ENCODE results near the gene UBE2E1.

UBE2E1 gene

DNA sequence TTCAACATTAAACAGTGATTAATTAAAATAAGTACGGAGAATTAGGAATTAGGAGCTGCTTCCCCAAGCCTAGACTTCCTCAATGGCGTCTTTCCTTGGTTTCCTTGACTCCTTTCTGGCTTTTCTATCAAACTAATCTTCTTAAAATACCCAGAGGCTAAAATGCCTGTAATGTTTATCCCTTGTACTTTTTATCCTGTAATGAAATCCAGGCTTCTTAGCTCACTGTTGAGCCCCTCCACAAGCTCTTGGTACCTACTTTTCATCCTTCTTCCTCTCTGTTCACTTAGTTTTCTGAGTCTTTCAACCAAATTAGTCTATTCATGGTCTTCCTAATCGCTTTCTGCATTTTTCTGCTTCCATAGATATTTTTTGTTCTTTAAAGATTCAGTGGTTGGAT is 6.9 kb upstream of the UBE2E1 start:
- Histone ChIP-seq H2AFZ (ENCODE audit: low read length) (no peak overlapping the region), H3K27me3 (ENCODE audit: insufficient read depth, low read length, poor library complexity, severe bottlenecking) (no peaks in the 10 kb centered on the region), H4K20me1 (ENCODE audit: insufficient read depth, low read length, poor library complexity, severe bottlenecking) (no peaks in the 10 kb centered on the region), H3K79me2 (ENCODE audit: insufficient read depth, low read length) (no peaks in the 10 kb centered on the region), H3K4me3 (ENCODE audit: low read length, poor library complexity, severe bottlenecking) (no peak overlapping the region), H3K9me3 (ENCODE audit: insufficient read depth, low read depth, low read length) (no peaks in the 10 kb centered on the region), H3K9ac (ENCODE audit: low read depth, low read length, poor library complexity, severe bottlenecking) (no peak overlapping the region), H3K9me2 (replicated peaks; ENCODE audit: low read depth, low read length) (no peaks in the 10 kb centered on the region), H3F3A (ENCODE audit: low read depth) (no peaks in the 10 kb centered on the region), H3K36me3 (ENCODE audit: insufficient read depth, low read length) (no peaks in the 10 kb centered on the region), H3K4me2 (ENCODE audit: low read depth, low read length, poor library complexity, severe bottlenecking) (no peak overlapping the region), H3K4me1 (ENCODE audit: insufficient read depth, low read length, poor library complexity, severe bottlenecking) (peaks cover 6% of the 10 kb centered on the region)
- TF ChIP-seq, protein P1, sequence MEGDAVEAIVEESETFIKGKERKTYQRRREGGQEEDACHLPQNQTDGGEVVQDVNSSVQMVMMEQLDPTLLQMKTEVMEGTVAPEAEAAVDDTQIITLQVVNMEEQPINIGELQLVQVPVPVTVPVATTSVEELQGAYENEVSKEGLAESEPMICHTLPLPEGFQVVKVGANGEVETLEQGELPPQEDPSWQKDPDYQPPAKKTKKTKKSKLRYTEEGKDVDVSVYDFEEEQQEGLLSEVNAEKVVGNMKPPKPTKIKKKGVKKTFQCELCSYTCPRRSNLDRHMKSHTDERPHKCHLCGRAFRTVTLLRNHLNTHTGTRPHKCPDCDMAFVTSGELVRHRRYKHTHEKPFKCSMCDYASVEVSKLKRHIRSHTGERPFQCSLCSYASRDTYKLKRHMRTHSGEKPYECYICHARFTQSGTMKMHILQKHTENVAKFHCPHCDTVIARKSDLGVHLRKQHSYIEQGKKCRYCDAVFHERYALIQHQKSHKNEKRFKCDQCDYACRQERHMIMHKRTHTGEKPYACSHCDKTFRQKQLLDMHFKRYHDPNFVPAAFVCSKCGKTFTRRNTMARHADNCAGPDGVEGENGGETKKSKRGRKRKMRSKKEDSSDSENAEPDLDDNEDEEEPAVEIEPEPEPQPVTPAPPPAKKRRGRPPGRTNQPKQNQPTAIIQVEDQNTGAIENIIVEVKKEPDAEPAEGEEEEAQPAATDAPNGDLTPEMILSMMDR (conservative IDR thresholded peaks at IDR 0.05; ENCODE audit: low read length): no peak
- no peak for TF ChIP-seq EZH2phosphoT487 (IDR thresholded peaks at IDR 0.05; ENCODE audit: borderline replicate concordance)

DNA sequence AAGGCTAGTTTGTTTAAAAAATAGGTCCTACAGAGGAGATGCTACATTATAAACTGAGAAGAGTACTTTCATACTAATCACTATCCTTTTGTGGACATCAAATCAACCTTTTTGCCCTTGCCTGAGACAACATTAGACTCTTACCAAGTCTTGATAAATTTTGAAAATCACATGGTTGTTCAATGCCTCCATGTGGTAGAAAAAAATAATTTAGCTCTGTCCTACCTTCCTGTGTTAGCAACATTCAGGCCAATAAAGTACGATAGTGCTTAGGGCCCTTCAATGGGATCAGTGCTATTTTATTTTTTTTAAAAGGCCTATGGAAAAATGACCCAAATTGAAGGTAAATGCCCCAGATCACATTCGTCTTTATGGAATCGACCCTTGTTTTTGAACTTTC is 5.0 kb upstream of the UBE2E1 start:
- no peaks in the 10 kb centered on the region for H4K20me1 ChIP-seq (ENCODE audit: insufficient read depth, low read length, poor library complexity, severe bottlenecking)
- H3K36me3 ChIP-seq (ENCODE audit: insufficient read depth, low read length): no peaks in the 10 kb centered on the region
- no peaks in the 10 kb centered on the region for H3K9me3 ChIP-seq (ENCODE audit: insufficient read depth, low read depth, low read length)
- H3K9me2 ChIP-seq (replicated peaks; ENCODE audit: low read depth, low read length): no peaks in the 10 kb centered on the region
- no peaks in the 10 kb centered on the region for H3K79me2 ChIP-seq (ENCODE audit: insufficient read depth, low read length)
- no peaks in the 10 kb centered on the region for H3K27me3 ChIP-seq (ENCODE audit: insufficient read depth, low read length, poor library complexity, severe bottlenecking)
- H3K4me1 ChIP-seq (ENCODE audit: insufficient read depth, low read length, poor library complexity, severe bottlenecking): peaks cover 11% of the 10 kb centered on the region
- no peak overlapping the region for H3K4me2 ChIP-seq (ENCODE audit: low read depth, low read length, poor library complexity, severe bottlenecking)
- H2AFZ ChIP-seq (ENCODE audit: low read length): no peak overlapping the region
- no peak overlapping the region for H3K9ac ChIP-seq (ENCODE audit: low read depth, low read length, poor library complexity, severe bottlenecking)
- TF ChIP-seq EZH2phosphoT487 (IDR thresholded peaks at IDR 0.05; ENCODE audit: borderline replicate concordance): no peak
- TF ChIP-seq, protein P1 (conservative IDR thresholded peaks at IDR 0.05; ENCODE audit: low read length): peak; percentile 60
- no peaks in the 10 kb centered on the region; the same call in 1 of the 2 replicates for H3F3A ChIP-seq (ENCODE audit: low read depth)
- H3K4me3 ChIP-seq (ENCODE audit: low read length, poor library complexity, severe bottlenecking): no peak overlapping the region

DNA sequence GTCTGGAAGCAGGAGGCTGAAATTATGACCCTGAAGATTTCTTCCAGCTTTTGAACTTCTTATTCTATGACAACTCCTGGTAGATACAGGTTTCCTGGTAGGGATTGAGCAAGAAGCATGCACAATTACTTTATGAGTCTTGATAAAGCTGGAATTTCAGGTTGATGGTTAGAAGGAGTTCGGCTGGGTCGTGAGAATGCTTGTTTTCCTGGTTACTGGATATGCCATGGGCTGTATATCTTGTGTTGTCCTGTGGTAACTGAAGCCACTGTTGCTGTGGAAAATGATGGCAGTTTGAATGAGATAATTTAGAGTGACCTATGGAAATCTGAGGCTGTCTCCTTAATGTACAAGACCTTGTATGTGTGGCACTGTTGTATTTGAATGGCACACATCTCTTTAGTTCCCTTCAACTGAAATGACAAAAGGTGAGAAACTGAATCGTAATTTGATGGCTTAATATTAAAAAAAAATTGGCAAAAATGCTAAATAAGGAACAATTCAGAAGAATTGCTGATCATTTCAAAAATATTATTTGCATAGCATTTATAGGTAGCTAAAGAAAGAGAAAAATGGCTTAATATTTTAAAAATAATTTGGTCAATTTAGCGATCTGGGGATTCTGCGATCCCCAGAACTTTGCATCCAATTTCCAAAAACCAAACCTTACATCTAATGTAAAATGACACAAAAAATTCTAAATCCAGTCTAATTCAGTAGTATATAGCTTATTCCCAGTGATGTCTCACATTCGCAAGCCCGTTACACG is 1.1 kb upstream of the UBE2E1 start:
- H3K9me2 ChIP-seq (replicated peaks; ENCODE audit: low read depth, low read length): no peaks in the 10 kb centered on the region
- H3K4me2 ChIP-seq (ENCODE audit: low read depth, low read length, poor library complexity, severe bottlenecking): peak overlapping the region; percentile 76
- H3K9ac ChIP-seq (ENCODE audit: low read depth, low read length, poor library complexity, severe bottlenecking): no peak overlapping the region
- H3K4me3 ChIP-seq (ENCODE audit: low read length, poor library complexity, severe bottlenecking): no peak overlapping the region
- H2AFZ ChIP-seq (ENCODE audit: low read length): no peak overlapping the region
- H3K27me3 ChIP-seq (ENCODE audit: insufficient read depth, low read length, poor library complexity, severe bottlenecking): no peaks in the 10 kb centered on the region
- H3K4me1 ChIP-seq (ENCODE audit: insufficient read depth, low read length, poor library complexity, severe bottlenecking): peaks cover 32% of the 10 kb centered on the region
- H4K20me1 ChIP-seq (ENCODE audit: insufficient read depth, low read length, poor library complexity, severe bottlenecking): peaks cover 29% of the 10 kb centered on the region
- H3K9me3 ChIP-seq (ENCODE audit: insufficient read depth, low read depth, low read length): no peaks in the 10 kb centered on the region
- H3K36me3 ChIP-seq (ENCODE audit: insufficient read depth, low read length): no peaks in the 10 kb centered on the region
- H3F3A ChIP-seq (ENCODE audit: low read depth): peaks cover 15% of the 10 kb centered on the region
- no peak for TF ChIP-seq EZH2phosphoT487 (IDR thresholded peaks at IDR 0.05; ENCODE audit: borderline replicate concordance)
- TF ChIP-seq, protein P1 (conservative IDR thresholded peaks at IDR 0.05; ENCODE audit: low read length): no peak
- peaks cover 35% of the 10 kb centered on the region for H3K79me2 ChIP-seq (ENCODE audit: insufficient read depth, low read length)
